Transverse colon (tissue), 4 donors: Measurements from ENCODE around the gene NTRK3.

Experiments used
- CTCF ChIP-seq, 5 experiments: fragments of 200-600 bp in 3 of 5; fragments of 450-650 bp in 2 of 5; sonication (generic) in 3 of 5; IDR thresholded peaks; 1 replicate in 2 of 5; 2 replicates in 3 of 5; pipeline ENCODE4 v1.5.1; 2016 to 2017; ENCODE audit warnings: antibody characterized with exemption in 5 of 5, inconsistent platforms in 3 of 5, mild to moderate bottlenecking in 2 of 5, moderate library complexity in 1 of 5
- EP300 ChIP-seq: sonication (generic); formaldehyde crosslinking; IDR thresholded peaks from one replicate; pipeline ENCODE4 v1.6.1; 2017; ENCODE audit warnings: antibody characterized with exemption, low read depth
- POLR2A ChIP-seq: fragments of 450-650 bp; IDR thresholded peaks from one replicate; pipeline ENCODE4 v1.6.1; 2016; ENCODE audit warnings: antibody characterized with exemption, mild to moderate bottlenecking, moderate library complexity
- POLR2AphosphoS5 ChIP-seq, 3 donors: sonication (generic); formaldehyde crosslinking; IDR thresholded peaks; one replicate each; pipeline ENCODE4 v1.6.1; 2016; ENCODE audit warnings: antibody characterized with exemption in 3 of 3

- TF ChIP-seq CTCF (IDR thresholded peaks at IDR 0.05) (no peak), POLR2A (no peak), POLR2AphosphoS5 (IDR thresholded peaks at IDR 0.05) (no peak), EP300 (no peak)
Measured at GRCh38 chr15:88299497-88299896, 43.0 kb upstream of the NTRK3 start.
